Progenitor cell of endocrine pancreas (in vitro differentiated cells): ENCODE results near the gene MT1A. TPM values are rescaled to one million over a fixed set of nuclear protein-coding genes. Genes with fewer than 3 reads are reported as not detected.

Experiments
- DNase-seq: peaks from one replicate; pipeline ENCODE4 v3.0.0; 2021; ENCODE audit warnings: low spot score; ENCODE audit not compliant: unreplicated experiment
- H3K27ac Mint-ChIP-seq: 2 replicates; pipeline ENCODE4 v1.8.0; 2021; ENCODE audit warnings: mild to moderate bottlenecking, moderate library complexity, mixed read lengths
- H3K27me3 Mint-ChIP-seq: 2 replicates; pipeline ENCODE4 v1.8.0; 2021; ENCODE audit warnings: mixed read lengths
- H3K36me3 Mint-ChIP-seq: 2 replicates; pipeline ENCODE4 v1.8.0; 2022; ENCODE audit warnings: mixed read lengths; ENCODE audit not compliant: insufficient read depth
- H3K4me1 Mint-ChIP-seq: 2 replicates; pipeline ENCODE4 v1.8.0; 2021; ENCODE audit warnings: low read depth, mixed read lengths
- H3K4me3 Mint-ChIP-seq: 2 replicates; pipeline ENCODE4 v1.8.0; 2021; ENCODE audit warnings: low read depth, mild to moderate bottlenecking, moderate library complexity, mixed read lengths
- H3K9me3 Mint-ChIP-seq: 2 replicates; pipeline ENCODE4 v1.8.0; 2021; ENCODE audit warnings: low read depth, mixed read lengths
- CTCF ChIP-seq: fragments of 200-600 bp; sonication (generic); IDR thresholded peaks from one replicate; pipeline ENCODE4 v1.5.0; 2021; ENCODE audit warnings: antibody characterized with exemption, mild to moderate bottlenecking; ENCODE audit not compliant: unreplicated experiment
- total RNA-seq: library from RNA; stranded (reverse); gene quantifications from 2 replicates; pipeline ENCODE4 v1.2.1, GENCODE V29; 2021

Gene MT1A
- total RNA-seq, 1 donor from 2014 or later, result not detected

GRCh38 chr16:56604966-56605365, 33.5 kb upstream of the MT1A start:
- Mint-ChIP-seq H3K36me3 (no peaks in the 10 kb centered on the region), H3K9me3 (no peaks in the 10 kb centered on the region), H3K4me3 (no peak overlapping the region), H3K27ac (no peak overlapping the region), H3K27me3 (peaks cover 80% of the 10 kb centered on the region), H3K4me1 (peaks cover 6% of the 10 kb centered on the region)
- DNase-seq, result no peak
- TF ChIP-seq CTCF, result no peak

- Mint-ChIP-seq H3K4me3 (no peak overlapping the region), H3K9me3 (no peaks in the 10 kb centered on the region)
- TF ChIP-seq CTCF, result no peak
These were observed 33.0 kb upstream of the MT1A start for GRCh38 chr16:56605475-56605874.

GRCh38 chr16:56606071-56606475, 32.4 kb upstream of the MT1A start:
- no peaks in the 10 kb centered on the region for H3K9me3 Mint-ChIP-seq
- peaks cover 81% of the 10 kb centered on the region for H3K27me3 Mint-ChIP-seq
- peaks cover 6% of the 10 kb centered on the region for H3K4me1 Mint-ChIP-seq
- no peak overlapping the region for H3K27ac Mint-ChIP-seq
- DNase-seq, result no peak
- TF ChIP-seq CTCF, result no peak
- H3K4me3 Mint-ChIP-seq, result no peak overlapping the region
- H3K36me3 Mint-ChIP-seq, result no peaks in the 10 kb centered on the region

More at GRCh38 chr16:56605475-56605874, 33.0 kb upstream of the MT1A start:
- H3K27ac Mint-ChIP-seq, result no peak overlapping the region
- no peaks in the 10 kb centered on the region for H3K36me3 Mint-ChIP-seq
- peaks cover 81% of the 10 kb centered on the region for H3K27me3 Mint-ChIP-seq
- peaks cover 6% of the 10 kb centered on the region for H3K4me1 Mint-ChIP-seq
- DNase-seq, result no peak

- Mint-ChIP-seq H3K9me3 (no peaks in the 10 kb centered on the region), H3K27ac (no peak overlapping the region), H3K36me3 (no peaks in the 10 kb centered on the region), H3K27me3 (peaks cover 81% of the 10 kb centered on the region), H3K4me1 (peaks cover 6% of the 10 kb centered on the region), H3K4me3 (no peak overlapping the region)
- DNase-seq, result no peak
- no peak for TF ChIP-seq CTCF
These were observed 31.9 kb upstream of the MT1A start for GRCh38 chr16:56606476-56607108.

- no peaks in the 10 kb centered on the region for H3K36me3 Mint-ChIP-seq
These were observed 31.3 kb upstream of the MT1A start for GRCh38 chr16:56607109-56607618.

More at GRCh38 chr16:56607109-56607618, 31.3 kb upstream of the MT1A start:
- TF ChIP-seq CTCF, result no peak
- Mint-ChIP-seq H3K9me3 (no peaks in the 10 kb centered on the region), H3K4me1 (peaks cover 6% of the 10 kb centered on the region), H3K4me3 (no peak overlapping the region), H3K27me3 (peaks cover 78% of the 10 kb centered on the region), H3K27ac (no peak overlapping the region)
- DNase-seq, result no peak
